GM23248 (cell line): ENCODE results near the gene CLDN8.

Experiments used
- EZH2 ChIP-seq: fragments of 200-600 bp; sonication (generic); IDR thresholded peaks from 2 replicates; pipeline ENCODE4 v1.6.1; 2018; ENCODE audit warnings: antibody characterized with exemption, mild to moderate bottlenecking; ENCODE audit not compliant: insufficient read depth, poor library complexity, severe bottlenecking
- EZH2phosphoT487 ChIP-seq: fragments of 200-600 bp; sonication (generic); IDR thresholded peaks from 2 replicates; pipeline ENCODE4 v1.6.1; 2018; ENCODE audit warnings: antibody characterized with exemption, moderate library complexity, mild to moderate bottlenecking, low read depth; ENCODE audit not compliant: insufficient read depth

DNA sequence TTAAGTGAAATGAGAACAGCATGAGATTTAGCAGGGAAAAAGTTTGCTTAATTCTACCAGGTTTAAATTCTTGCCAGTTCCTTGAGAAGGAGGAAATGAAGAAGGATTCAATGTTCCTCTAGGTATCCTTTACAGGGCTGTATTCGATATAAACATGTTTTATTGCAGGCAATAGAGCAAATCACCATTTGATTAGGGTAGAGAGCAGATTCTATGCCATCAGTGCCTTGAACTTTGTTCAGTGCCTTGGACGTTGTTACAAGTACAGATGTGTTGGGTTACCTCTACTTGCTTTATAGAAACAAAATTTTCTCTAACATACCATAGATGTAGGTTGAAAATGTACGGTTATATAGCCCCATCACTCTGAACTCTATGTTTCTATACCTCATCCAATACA, 18.2 kb upstream of the CLDN8 start:
- TF ChIP-seq EZH2phosphoT487 (no peak), EZH2 (no peak)
